ENCODE data around the gene ZNF483.
"Not testable (repeated sequence)": the region's sequence is repeated elsewhere in the genome, so short reads cannot be mapped to it uniquely, and the experiment has no call there.

ZNF483 gene

DNA sequence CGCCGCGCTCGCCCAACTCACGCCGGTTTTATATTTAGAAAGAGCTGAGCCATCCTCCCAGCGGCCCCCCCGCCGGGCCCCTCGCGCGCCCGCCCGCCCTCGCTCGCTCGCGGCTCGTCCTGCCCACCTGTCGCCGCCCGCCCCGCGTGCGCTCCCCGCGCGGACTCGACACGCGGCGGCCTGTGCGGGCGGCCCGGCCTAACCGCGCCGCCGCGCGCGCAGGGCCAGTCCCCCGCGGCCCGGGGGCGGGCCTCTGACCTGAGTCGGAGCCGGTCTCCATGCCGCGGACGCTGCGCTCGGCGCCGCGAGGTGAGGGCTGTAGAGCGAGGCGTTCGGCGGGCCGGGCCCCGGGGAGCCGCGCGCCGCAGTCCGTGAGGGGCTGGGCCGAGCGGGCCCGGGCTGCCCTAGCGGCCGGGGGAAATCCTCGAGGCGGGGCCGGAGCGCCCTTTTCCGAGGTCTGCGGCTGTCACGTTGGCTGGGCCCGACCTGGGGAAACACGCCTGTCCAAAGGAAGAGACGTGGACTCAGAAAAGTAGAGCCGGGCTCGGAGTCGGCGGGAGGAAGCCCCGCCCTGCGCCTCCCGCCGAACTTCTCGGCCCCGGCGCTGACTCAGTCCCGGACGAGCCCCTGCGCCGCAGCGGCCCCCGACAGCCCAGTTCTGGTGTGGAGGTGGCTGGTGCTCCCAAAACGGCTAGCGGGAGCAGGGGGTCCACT lies 41.0 kb upstream of the ZNF483 start, which contains the start of gene ECPAS:
Gene ECPAS, minus strand, starts transcription at position 526 of the 714 bp plus-strand sequence. CDS start 11,465 bp downstream, outside the sequence.
- DNase-seq (ENCODE audit: low read depth), result peak; percentile 78
- TF ChIP-seq, protein P1, sequence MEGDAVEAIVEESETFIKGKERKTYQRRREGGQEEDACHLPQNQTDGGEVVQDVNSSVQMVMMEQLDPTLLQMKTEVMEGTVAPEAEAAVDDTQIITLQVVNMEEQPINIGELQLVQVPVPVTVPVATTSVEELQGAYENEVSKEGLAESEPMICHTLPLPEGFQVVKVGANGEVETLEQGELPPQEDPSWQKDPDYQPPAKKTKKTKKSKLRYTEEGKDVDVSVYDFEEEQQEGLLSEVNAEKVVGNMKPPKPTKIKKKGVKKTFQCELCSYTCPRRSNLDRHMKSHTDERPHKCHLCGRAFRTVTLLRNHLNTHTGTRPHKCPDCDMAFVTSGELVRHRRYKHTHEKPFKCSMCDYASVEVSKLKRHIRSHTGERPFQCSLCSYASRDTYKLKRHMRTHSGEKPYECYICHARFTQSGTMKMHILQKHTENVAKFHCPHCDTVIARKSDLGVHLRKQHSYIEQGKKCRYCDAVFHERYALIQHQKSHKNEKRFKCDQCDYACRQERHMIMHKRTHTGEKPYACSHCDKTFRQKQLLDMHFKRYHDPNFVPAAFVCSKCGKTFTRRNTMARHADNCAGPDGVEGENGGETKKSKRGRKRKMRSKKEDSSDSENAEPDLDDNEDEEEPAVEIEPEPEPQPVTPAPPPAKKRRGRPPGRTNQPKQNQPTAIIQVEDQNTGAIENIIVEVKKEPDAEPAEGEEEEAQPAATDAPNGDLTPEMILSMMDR (conservative IDR thresholded peaks at IDR 0.05; ENCODE audit: low read length), result no peak; the same call in 1 of the 2 replicates
- H3K4me3 ChIP-seq (ENCODE audit: low read length), result peak within 1 kb of the TSS; percentile 95

DNA sequence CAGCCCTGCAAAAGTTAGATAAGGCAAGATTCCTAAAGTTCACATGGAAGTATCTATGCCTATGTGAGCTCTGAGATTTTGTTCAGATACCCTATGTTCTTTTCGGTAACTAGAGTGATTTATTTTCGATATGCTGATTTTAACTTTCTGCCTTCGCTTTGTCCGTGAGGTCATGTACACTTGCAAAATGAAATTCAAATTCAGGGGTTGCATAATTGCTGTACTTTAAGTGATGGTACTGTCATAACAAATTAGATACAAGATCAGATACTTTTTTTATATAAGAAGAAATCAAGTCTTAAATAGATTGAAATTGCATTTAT lies 40.4 kb upstream of the ZNF483 start:
- DNase-seq (ENCODE audit: low read depth), result no peak
- peak overlapping the region; percentile 95 for H3K4me3 ChIP-seq (ENCODE audit: low read length)
- TF ChIP-seq, protein P1 (conservative IDR thresholded peaks at IDR 0.05; ENCODE audit: low read length), result no peak

DNA sequence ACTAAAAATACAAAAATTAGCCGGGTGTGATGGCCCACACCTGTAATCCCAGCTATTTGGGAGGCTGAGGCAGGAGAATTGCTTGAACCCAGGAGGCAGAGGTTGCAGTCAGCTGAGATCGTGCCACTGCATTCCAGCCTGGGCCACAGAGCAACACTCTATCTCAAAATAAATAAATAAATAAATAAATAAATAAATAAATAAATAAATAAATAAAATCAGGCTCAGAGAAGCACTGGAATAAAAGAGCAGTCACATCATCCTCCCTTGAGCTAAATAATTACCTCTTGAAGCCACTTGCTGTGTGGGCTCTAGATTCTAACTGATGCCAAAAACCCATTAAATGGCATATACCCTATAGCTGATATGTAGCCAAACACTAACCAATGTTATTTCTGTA lies 27.8 kb upstream of the ZNF483 start:
- not testable (repeated sequence) for DNase-seq (ENCODE audit: low read depth)

DNA sequence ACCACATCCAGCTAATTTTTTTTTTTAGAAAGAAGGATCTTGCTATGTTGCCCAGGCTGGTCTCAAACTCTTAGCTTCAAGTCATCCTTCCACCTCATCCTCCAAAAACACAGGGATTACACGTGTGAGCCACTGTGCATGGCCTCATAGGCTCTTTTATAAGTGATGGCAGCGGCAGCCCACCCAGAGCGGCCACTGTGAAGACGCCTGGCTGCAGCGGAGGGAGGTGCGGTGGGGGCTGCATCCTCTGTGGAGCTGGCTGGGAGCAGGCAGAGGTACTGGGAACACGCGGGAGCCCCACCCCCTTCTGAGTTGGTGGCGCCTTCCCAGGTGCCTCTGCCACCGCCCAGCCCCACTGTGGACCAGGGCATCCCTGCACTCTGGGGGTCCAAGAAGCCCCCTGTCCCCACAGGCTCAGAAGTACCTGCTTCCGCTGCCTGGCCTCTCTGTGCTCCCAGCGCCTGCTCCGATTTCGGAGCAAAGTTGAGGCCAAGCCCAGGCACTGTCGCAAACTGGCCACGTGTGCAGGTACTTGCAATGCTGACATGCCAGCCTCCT lies 23.9 kb upstream of the ZNF483 start:
- no peak for DNase-seq (ENCODE audit: low read depth)
- TF ChIP-seq, protein P1 (conservative IDR thresholded peaks at IDR 0.05; ENCODE audit: low read length), result no peak
- H3K4me3 ChIP-seq (ENCODE audit: low read length), result no peak overlapping the region

More for the DNA sequence above, 27.8 kb upstream of the ZNF483 start:
- not testable (repeated sequence) for H3K4me3 ChIP-seq (ENCODE audit: low read length)

DNA sequence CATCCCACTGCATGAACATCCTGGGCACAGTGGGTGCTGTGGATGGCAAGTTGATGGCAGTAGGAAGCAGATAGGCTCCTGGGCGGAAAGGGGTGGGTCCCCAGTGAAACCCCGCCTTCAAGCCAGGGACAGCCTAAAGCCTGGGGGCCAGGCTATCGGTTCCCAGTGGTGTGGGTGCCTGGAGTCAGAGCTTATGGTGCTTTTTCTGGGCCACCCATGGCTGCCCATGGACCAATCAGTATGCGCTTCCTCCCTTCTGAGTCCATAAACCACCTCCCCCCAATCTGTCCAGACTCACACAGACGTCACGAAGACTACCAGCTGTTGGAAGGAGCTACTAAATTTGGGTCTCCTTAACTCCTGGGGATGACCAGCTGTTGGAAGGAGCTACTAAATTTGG lies 23.3 kb upstream of the ZNF483 start:
- no peak overlapping the region for H3K4me3 ChIP-seq (ENCODE audit: low read length)
- TF ChIP-seq, protein P1 (conservative IDR thresholded peaks at IDR 0.05; ENCODE audit: low read length), result no peak
- no peak for DNase-seq (ENCODE audit: low read depth)

DNA sequence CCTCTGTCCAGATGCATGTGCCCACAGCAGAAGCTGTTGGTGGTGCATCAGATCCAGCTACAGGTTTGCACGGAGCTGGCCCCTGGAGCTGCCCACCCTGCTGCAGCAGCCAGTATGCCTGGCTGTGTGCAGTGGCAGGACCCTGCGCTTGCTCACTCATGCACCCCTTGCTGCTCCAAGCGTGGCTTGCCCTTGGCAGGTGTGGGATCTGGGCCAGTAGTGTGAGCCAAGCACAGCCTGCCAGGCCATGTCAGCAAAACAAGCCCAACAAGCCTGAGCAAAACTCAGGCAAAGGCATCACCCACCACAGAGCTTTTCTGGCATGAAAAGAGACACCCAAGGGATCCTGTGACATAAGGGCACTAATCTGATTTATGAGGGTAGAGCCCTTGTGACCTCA lies 22.5 kb upstream of the ZNF483 start:
- TF ChIP-seq, protein P1 (conservative IDR thresholded peaks at IDR 0.05; ENCODE audit: low read length), result no peak
- DNase-seq (ENCODE audit: low read depth), result no peak
- H3K4me3 ChIP-seq (ENCODE audit: low read length), result no peak overlapping the region

DNA sequence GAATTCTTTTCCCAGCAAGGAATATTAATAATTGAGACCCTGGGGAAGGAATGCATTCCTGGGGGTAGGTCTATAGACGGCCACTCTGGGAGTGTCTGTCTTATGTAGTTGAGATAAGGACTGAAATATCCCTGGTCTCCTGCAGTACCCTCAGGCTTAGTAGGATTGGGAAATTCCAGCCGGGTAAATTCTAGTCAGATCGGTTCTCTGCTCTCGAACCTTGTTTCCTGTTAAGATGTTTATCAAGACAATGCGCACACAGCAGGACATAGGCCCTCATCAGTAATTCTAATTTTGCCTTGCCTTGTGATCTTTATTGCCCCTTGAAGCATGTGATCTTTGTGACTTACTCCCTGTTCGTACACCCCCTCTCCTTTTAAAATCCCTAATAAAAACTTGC lies 13.4 kb upstream of the ZNF483 start:
- DNase-seq (ENCODE audit: low read depth); H3K4me3 ChIP-seq (ENCODE audit: low read length): not testable (repeated sequence)

DNA sequence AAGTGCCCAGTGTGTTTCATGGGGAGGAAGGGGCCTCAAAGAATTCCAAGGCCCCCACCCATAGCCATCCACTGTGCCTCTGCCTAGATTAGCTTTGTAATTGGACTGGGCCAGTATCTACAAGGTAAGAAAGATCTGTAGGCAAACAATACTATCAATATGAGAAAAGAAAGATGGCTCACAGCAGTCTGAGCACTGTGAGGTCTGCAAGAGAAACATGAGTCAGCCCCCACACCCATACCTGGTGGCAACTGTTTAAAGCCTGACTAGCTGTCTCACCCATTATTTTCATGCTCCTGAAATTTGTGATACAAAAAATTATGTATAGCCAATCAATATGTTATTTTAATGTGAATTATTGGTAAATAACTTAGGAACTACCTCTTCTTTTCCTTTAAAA lies 10.0 kb upstream of the ZNF483 start:
- no peak for DNase-seq (ENCODE audit: low read depth)
- TF ChIP-seq, protein P1 (conservative IDR thresholded peaks at IDR 0.05; ENCODE audit: low read length), result no peak
- H3K4me3 ChIP-seq (ENCODE audit: low read length), result no peak overlapping the region
